GM12864 (cell line): Measurements from ENCODE around the gene LRRC2.

Source experiments
- DNase-seq: peaks from one replicate; pipeline ENCODE4 v3.0.0-alpha.2; 2011; ENCODE audit warnings: low read depth
- H3K4me3 ChIP-seq: 2 replicates; pipeline ENCODE4 v1.5.1; 2011; ENCODE audit warnings: mild to moderate bottlenecking, low read depth, low read length, control low read depth
- CTCF ChIP-seq: IDR thresholded peaks from 2 replicates; pipeline ENCODE4 v1.5.1; 2011; ENCODE audit warnings: low read depth, mild to moderate bottlenecking, moderate library complexity, low read length, control low read depth, inconsistent platforms; ENCODE audit errors: missing control alignments

The LRRC2 gene

DNA sequence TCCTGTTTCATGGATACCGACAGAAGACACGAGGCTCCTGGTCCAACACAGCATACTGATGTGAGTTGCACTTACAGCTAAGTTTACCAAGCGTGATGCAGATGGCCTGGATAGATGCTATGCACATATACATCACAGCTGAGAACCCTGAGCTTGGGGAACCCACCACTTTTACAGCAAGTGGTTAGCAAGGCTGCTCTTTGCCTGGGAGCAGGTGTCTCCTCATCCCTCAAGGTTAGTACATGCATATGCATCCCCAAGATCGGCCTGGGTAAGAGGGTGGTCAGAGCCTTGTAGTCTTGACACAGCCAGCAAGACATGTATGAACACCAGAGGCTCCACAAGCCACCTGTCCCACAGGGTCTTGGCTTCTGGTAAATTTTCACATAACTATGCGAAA is 28.3 kb downstream of the LRRC2 start:
- DNase-seq = no peak
- no peak overlapping the region for H3K4me3 ChIP-seq
- no peak for TF ChIP-seq CTCF

- DNase-seq = no peak
- TF ChIP-seq CTCF = no peak
- no peak overlapping the region for H3K4me3 ChIP-seq
Observed at GRCh38 chr3:46537316-46537715, 28.8 kb downstream of the LRRC2 start.

DNA sequence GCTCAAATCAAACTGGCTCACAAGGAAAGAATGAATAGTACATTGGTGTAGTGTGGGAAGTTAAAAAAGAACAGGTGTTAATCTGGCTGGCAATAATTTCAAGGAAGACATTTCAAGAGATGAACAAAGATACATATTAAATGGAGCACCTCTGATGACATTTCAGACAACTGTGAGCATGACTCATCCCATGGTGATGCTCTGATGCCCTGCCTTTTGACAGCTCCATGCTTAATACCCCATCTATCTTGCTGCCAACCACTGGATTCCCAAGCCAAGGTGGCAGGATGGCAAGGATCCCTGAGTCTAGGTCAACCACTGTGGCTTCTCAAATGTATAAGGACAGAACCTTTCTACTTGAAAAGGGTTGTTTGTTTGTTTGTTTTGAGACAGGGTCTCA is 29.3 kb downstream of the LRRC2 start:
- no peak for DNase-seq
- no peak overlapping the region for H3K4me3 ChIP-seq
- no peak for TF ChIP-seq CTCF

- no peak for DNase-seq
- TF ChIP-seq CTCF = no peak
- H3K4me3 ChIP-seq = no peak overlapping the region
Observed at GRCh38 chr3:46535746-46536145, 30.4 kb downstream of the LRRC2 start.

GRCh38 chr3:46533091-46533490 is 33.0 kb downstream of the LRRC2 start:
- no peak overlapping the region for H3K4me3 ChIP-seq
- TF ChIP-seq CTCF = no peak
- DNase-seq = no peak

- TF ChIP-seq CTCF = no peak
- H3K4me3 ChIP-seq = no peak overlapping the region
- no peak for DNase-seq
Observed at GRCh38 chr3:46527239-46527638, 38.9 kb downstream of the LRRC2 start.

- no peak for DNase-seq
- no peak for TF ChIP-seq CTCF
Observed at GRCh38 chr3:46524832-46525231, 41.3 kb downstream of the LRRC2 start.

More at GRCh38 chr3:46524832-46525231, 41.3 kb downstream of the LRRC2 start:
- H3K4me3 ChIP-seq = no peak overlapping the region
